ENCODE data around the gene ASAP2. TPM values are rescaled to one million over a fixed set of nuclear protein-coding genes. Genes with fewer than 3 reads are reported as not detected.
A peak's percentile ranks its signal among the peaks of the same experiment; 100 is the strongest.

The ASAP2 gene
- total RNA-seq, 2 experiments from 2014 or later = not detected

- Mint-ChIP-seq H3K27me3 (no peaks in the 10 kb centered on the region), H3K27ac (no peak overlapping the region), H3K36me3 (peaks cover 20% of the 10 kb centered on the region), H3K4me3 (no peak overlapping the region), H3K9me3 (no peaks in the 10 kb centered on the region), H3K4me1 (peaks cover 20% of the 10 kb centered on the region)
- ATAC-seq (ENCODE audit: low read depth) (no peak), DNase-seq (no peak)
- POLR2A ChIA-PET = interaction anchor here (1.9 kb wide), 1 partner anchor 10 kb away, joined by 5 read pairs; the partner anchor contains the start of genes CPSF3 and ITGB1BP1
Measured at GRCh38 chr2:9412781-9413180, 206.2 kb downstream of the ASAP2 start.

- no peaks in the 10 kb centered on the region for H3K27me3 Mint-ChIP-seq
- peaks cover 25% of the 10 kb centered on the region for H3K36me3 Mint-ChIP-seq
- no peak overlapping the region for H3K27ac Mint-ChIP-seq
- ATAC-seq (ENCODE audit: low read depth) (no peak), DNase-seq (no peak)
- H3K4me1 Mint-ChIP-seq = peaks cover 33% of the 10 kb centered on the region
- H3K4me3 Mint-ChIP-seq = no peak overlapping the region
- no peaks in the 10 kb centered on the region for H3K9me3 Mint-ChIP-seq
- POLR2A ChIA-PET = no interaction called here
Measured at GRCh38 chr2:9415516-9416169, 209.0 kb downstream of the ASAP2 start.

GRCh38 chr2:9416267-9416961 is 209.8 kb downstream of the ASAP2 start:
- Mint-ChIP-seq H3K9me3 (no peaks in the 10 kb centered on the region), H3K36me3 (peaks cover 24% of the 10 kb centered on the region), H3K27ac (peak overlapping the region; percentile 52), H3K27me3 (no peaks in the 10 kb centered on the region), H3K4me1 (peaks cover 33% of the 10 kb centered on the region), H3K4me3 (peak overlapping the region; percentile 0)
- DNase-seq (no peak), ATAC-seq (ENCODE audit: low read depth) (no peak)
- POLR2A ChIA-PET = no interaction called here

DNA sequence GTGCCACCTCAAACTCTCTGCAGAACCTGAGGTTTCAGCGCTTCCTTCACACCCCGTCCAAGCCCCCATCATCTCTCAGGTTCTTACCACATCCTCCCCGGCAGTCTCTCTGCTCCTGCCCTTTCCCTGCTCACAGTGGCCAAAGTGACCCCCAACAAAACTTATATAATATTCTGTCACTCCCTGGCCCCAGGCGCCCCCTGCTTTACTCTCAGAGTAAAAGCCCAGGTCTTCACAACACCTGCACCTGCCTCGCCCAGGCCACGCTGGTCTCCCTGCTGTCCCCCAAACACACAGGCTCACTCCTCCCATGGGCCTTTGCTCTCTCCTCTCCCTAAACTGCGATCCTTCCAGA is 210.3 kb downstream of the ASAP2 start:
- H3K27ac Mint-ChIP-seq = peak overlapping the region; percentile 52
- POLR2A ChIA-PET = no interaction called here
- no peaks in the 10 kb centered on the region for H3K9me3 Mint-ChIP-seq
- peaks cover 25% of the 10 kb centered on the region for H3K36me3 Mint-ChIP-seq
- H3K4me3 Mint-ChIP-seq = peak overlapping the region; percentile 0
- no peak for ATAC-seq (ENCODE audit: low read depth)
- H3K27me3 Mint-ChIP-seq = no peaks in the 10 kb centered on the region
- H3K4me1 Mint-ChIP-seq = peaks cover 37% of the 10 kb centered on the region
- DNase-seq = no peak

DNA sequence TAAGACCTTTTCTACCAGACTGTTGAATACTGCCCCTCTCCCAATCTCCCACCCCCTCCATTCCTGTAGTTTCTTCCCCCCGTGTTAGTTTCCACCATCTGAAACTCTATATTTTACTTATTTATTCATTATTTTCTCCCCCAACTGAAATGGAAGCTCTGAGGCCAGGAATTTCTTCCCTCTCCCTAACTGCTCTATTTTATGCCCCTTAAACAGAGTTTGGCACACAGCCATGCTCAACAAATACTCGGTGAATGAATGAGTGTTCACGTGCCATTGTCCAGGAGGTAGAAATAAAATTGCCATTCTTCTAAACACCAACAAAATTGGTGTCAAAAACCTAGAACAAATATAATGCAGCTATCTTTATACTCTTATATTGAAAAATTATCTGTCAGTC is 211.1 kb downstream of the ASAP2 start:
- Mint-ChIP-seq H3K36me3 (peaks cover 27% of the 10 kb centered on the region), H3K9me3 (no peaks in the 10 kb centered on the region), H3K4me1 (peaks cover 42% of the 10 kb centered on the region), H3K27me3 (no peaks in the 10 kb centered on the region), H3K27ac (no peak overlapping the region), H3K4me3 (no peak overlapping the region)
- no peak for ATAC-seq (ENCODE audit: low read depth)
- no peak for DNase-seq
- POLR2A ChIA-PET = interaction anchor here (0.6 kb wide), 1 partner anchor 66 kb away, joined by 3 read pairs; no protein-coding TSS in a partner anchor

- Mint-ChIP-seq H3K27me3 (no peaks in the 10 kb centered on the region), H3K36me3 (peaks cover 27% of the 10 kb centered on the region), H3K9me3 (no peaks in the 10 kb centered on the region), H3K4me1 (peaks cover 41% of the 10 kb centered on the region), H3K4me3 (no peak overlapping the region), H3K27ac (no peak overlapping the region)
- DNase-seq (no peak), ATAC-seq (ENCODE audit: low read depth) (no peak)
- POLR2A ChIA-PET = no interaction called here
Measured at GRCh38 chr2:9418746-9419145, 212.1 kb downstream of the ASAP2 start.

GRCh38 chr2:9419541-9419940 is 212.9 kb downstream of the ASAP2 start:
- DNase-seq (no peak), ATAC-seq (ENCODE audit: low read depth) (no peak)
- H3K9me3 Mint-ChIP-seq = no peaks in the 10 kb centered on the region
- no peaks in the 10 kb centered on the region for H3K27me3 Mint-ChIP-seq
- H3K27ac Mint-ChIP-seq = no peak overlapping the region
- peaks cover 20% of the 10 kb centered on the region for H3K36me3 Mint-ChIP-seq
- peaks cover 37% of the 10 kb centered on the region for H3K4me1 Mint-ChIP-seq
- no peak overlapping the region for H3K4me3 Mint-ChIP-seq
- POLR2A ChIA-PET = no interaction called here

DNA sequence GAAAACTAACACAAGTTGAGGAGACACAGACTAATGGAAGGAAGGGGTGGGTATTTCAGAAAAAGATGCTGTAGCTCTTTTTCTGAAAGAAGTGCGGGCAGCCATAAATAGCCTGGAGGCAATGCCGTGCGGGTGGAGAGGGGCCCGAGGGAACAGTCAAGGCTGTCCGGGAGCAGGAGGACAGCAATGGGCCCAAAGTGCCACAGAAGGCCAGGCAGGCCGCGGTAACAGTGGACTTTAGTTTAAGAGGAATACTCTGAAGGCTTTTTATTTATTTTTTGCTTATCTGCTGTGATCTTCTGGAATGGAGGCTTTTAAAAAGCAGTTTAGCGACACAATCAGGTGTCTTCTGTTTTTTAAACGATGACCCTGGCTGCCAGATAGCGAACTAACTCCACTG is 213.9 kb downstream of the ASAP2 start:
- H3K36me3 Mint-ChIP-seq = peaks cover 20% of the 10 kb centered on the region
- peaks cover 36% of the 10 kb centered on the region for H3K4me1 Mint-ChIP-seq
- DNase-seq (no peak), ATAC-seq (ENCODE audit: low read depth) (no peak)
- H3K4me3 Mint-ChIP-seq = no peak overlapping the region
- POLR2A ChIA-PET = no interaction called here
- no peaks in the 10 kb centered on the region for H3K27me3 Mint-ChIP-seq
- no peaks in the 10 kb centered on the region for H3K9me3 Mint-ChIP-seq
- H3K27ac Mint-ChIP-seq = no peak overlapping the region

- Mint-ChIP-seq H3K36me3 (peaks cover 16% of the 10 kb centered on the region), H3K4me3 (no peak overlapping the region), H3K27me3 (no peaks in the 10 kb centered on the region), H3K27ac (peak overlapping the region; percentile 92), H3K4me1 (peaks cover 28% of the 10 kb centered on the region), H3K9me3 (no peaks in the 10 kb centered on the region)
- peak; percentile 71 for DNase-seq
- POLR2A ChIA-PET = interaction anchor here (0.6 to 2.9 kb wide), 11 partner anchors 9 to 1389 kb away, joined by 3 to 35 read pairs (median 5); partner anchors contain the start of genes ADAM17, IAH1 and YWHAQ
- peak; percentile 35 for ATAC-seq (ENCODE audit: low read depth)
Measured at GRCh38 chr2:9422321-9423099, 215.9 kb downstream of the ASAP2 start.

GRCh38 chr2:9423100-9423921 is 216.7 kb downstream of the ASAP2 start, which contains the start of the genes CPSF3 and ITGB1BP1:
Gene CPSF3, plus strand, starts transcription at chr2:9423654. Its CDS starts 120 bp downstream, at chr2:9423774.
Gene ITGB1BP1, minus strand, starts transcription at chr2:9423528. Its CDS starts 4,831 bp downstream, at chr2:9418697.
- Mint-ChIP-seq H3K27me3 (no peaks in the 10 kb centered on the region), H3K4me1 (peaks cover 21% of the 10 kb centered on the region)
- peak; percentile 84 for ATAC-seq (ENCODE audit: low read depth)

GRCh38 chr2:9423922-9424272 is 217.3 kb downstream of the ASAP2 start:
- peak; percentile 20 for ATAC-seq (ENCODE audit: low read depth)
- no peak for DNase-seq
- H3K27ac Mint-ChIP-seq = no peak overlapping the region
- H3K4me1 Mint-ChIP-seq = peaks cover 22% of the 10 kb centered on the region
- no peaks in the 10 kb centered on the region for H3K9me3 Mint-ChIP-seq
- peaks cover 12% of the 10 kb centered on the region for H3K36me3 Mint-ChIP-seq
- no peaks in the 10 kb centered on the region for H3K27me3 Mint-ChIP-seq
- POLR2A ChIA-PET = interaction anchor here (0.6 to 2.9 kb wide), 9 partner anchors 12 to 258 kb away, joined by 3 to 35 read pairs (median 3); partner anchors contain the start of genes ADAM17, IAH1 and YWHAQ
- H3K4me3 Mint-ChIP-seq = no peak overlapping the region

More at GRCh38 chr2:9423100-9423921, 216.7 kb downstream of the ASAP2 start, which contains the start of the genes CPSF3 and ITGB1BP1:
- peak; percentile 98 for DNase-seq
- POLR2A ChIA-PET = interaction anchor here (0.7 to 2.9 kb wide), 13 partner anchors 10 to 1388 kb away, joined by 3 to 35 read pairs (median 5); partner anchors contain the start of genes ADAM17, IAH1 and YWHAQ
- peaks cover 11% of the 10 kb centered on the region for H3K36me3 Mint-ChIP-seq
- H3K4me3 Mint-ChIP-seq = no peak within 1 kb of the TSS
- peak within 1 kb of the TSS; percentile 92 for H3K27ac Mint-ChIP-seq
- H3K9me3 Mint-ChIP-seq = no peaks in the 10 kb centered on the region

- H3K36me3 Mint-ChIP-seq = peaks cover 12% of the 10 kb centered on the region
- H3K9me3 Mint-ChIP-seq = no peaks in the 10 kb centered on the region
- peaks cover 22% of the 10 kb centered on the region for H3K4me1 Mint-ChIP-seq
- DNase-seq (no peak), ATAC-seq (ENCODE audit: low read depth) (no peak)
- H3K4me3 Mint-ChIP-seq = no peak overlapping the region
- no peaks in the 10 kb centered on the region for H3K27me3 Mint-ChIP-seq
- POLR2A ChIA-PET = interaction anchor here (0.6 to 2.9 kb wide), 6 partner anchors 11 to 206 kb away, joined by 3 to 35 read pairs (median 3); partner anchors contain the start of genes ADAM17, IAH1 and YWHAQ
- no peak overlapping the region for H3K27ac Mint-ChIP-seq
Measured at GRCh38 chr2:9424447-9425164, 218.0 kb downstream of the ASAP2 start.
